PC-3 (cell line): Measurements from ENCODE around the gene RBM10. TPM values are rescaled to one million over a fixed set of nuclear protein-coding genes. Genes with fewer than 3 reads are reported as not detected.

Experiments used
- ATAC-seq: fragments of 200-7000 bp; cut with Tn5 transposase; 2 replicates; pipeline ENCODE4 v1.9.1; 2020; ENCODE audit warnings: mild to moderate bottlenecking, moderate library complexity
- Bru-seq: library from RNA; stranded (reverse); fragments of 400-500 nt; gene quantifications from one replicate; lab custom pipeline; 2021; lab: Mats Ljungman, UMichigan
- BruChase-seq, 2 experiments: library from RNA; stranded (reverse); fragments of 400-500 nt; gene quantifications; one replicate each; lab custom pipeline; 2021; lab: Mats Ljungman, UMichigan
- BruUV-seq: library from RNA; stranded (reverse); fragments of 400-500 nt; replicated peaks from 2 replicates; lab custom pipeline; 2021; lab: Mats Ljungman, UMichigan
- CTCF ChIA-PET: fragments of 300-600 bp; sonication (Branson Sonifier 250); formaldehyde crosslinking; loops from one replicate; lab custom pipeline; 2022; ENCODE audit warnings: antibody characterized with exemption; lab: Charles Lee
- POLR2A ChIA-PET: fragments of 300-600 bp; sonication (Branson Sonifier 250); formaldehyde crosslinking; loops from one replicate; lab custom pipeline; 2022; ENCODE audit warnings: antibody characterized with exemption; ENCODE audit not compliant: unreplicated experiment; lab: Charles Lee
- DNase-seq: peaks from one replicate; pipeline ENCODE4 v3.0.0-alpha.2; 2015
- H2AFZ ChIP-seq: fragments of 300-600 bp; sonication (generic); 2 replicates; pipeline ENCODE4 v1.6.0; 2016; ENCODE audit warnings: antibody characterized with exemption, low read length
- H3F3A ChIP-seq: fragments of 300-600 bp; sonication (generic); one replicate; pipeline ENCODE4 v1.6.0; 2017; ENCODE audit warnings: antibody characterized with exemption, low read length, control low read depth, mild to moderate bottlenecking; ENCODE audit not compliant: unreplicated experiment
- H3K27ac ChIP-seq: fragments of 300-600 bp; sonication (generic); 2 replicates; pipeline ENCODE4 v1.5.1; 2016; ENCODE audit warnings: mild to moderate bottlenecking, low read length
- H3K27me3 ChIP-seq: fragments of 300-600 bp; sonication (generic); 2 replicates; pipeline ENCODE4 v1.6.1; 2016; ENCODE audit warnings: low read length, mixed read lengths
- H3K36me3 ChIP-seq: fragments of 300-600 bp; sonication (generic); 2 replicates; pipeline ENCODE4 v1.6.1; 2016; ENCODE audit warnings: low read depth, mixed run types, low read length, mixed read lengths
- H3K4me1 ChIP-seq: fragments of 300-600 bp; sonication (generic); 2 replicates; pipeline ENCODE4 v1.5.1; 2016; ENCODE audit warnings: low read length; ENCODE audit not compliant: insufficient read depth
- H3K4me2 ChIP-seq: fragments of 300-600 bp; sonication (generic); 2 replicates; pipeline ENCODE4 v1.6.0; 2016; ENCODE audit warnings: low read length
- H3K4me3 ChIP-seq: fragments of 300-600 bp; sonication (generic); 2 replicates; pipeline ENCODE4 v1.5.1; 2016; ENCODE audit warnings: mild to moderate bottlenecking, low read length, mixed read lengths
- H3K79me2 ChIP-seq: fragments of 300-600 bp; sonication (generic); 2 replicates; pipeline ENCODE4 v1.6.1; 2017; ENCODE audit warnings: low read length, mixed read lengths
- H3K9ac ChIP-seq: fragments of 300-600 bp; sonication (generic); 2 replicates; pipeline ENCODE4 v1.6.0; 2016; ENCODE audit warnings: mild to moderate bottlenecking, low read length
- H3K9me2 ChIP-seq: fragments of 300-600 bp; sonication (generic); replicated peaks from 2 replicates; pipeline ENCODE4 v1.6.1; 2016; ENCODE audit warnings: mixed run types, low read length, mixed read lengths
- H3K9me3 ChIP-seq: fragments of 300-600 bp; sonication (generic); 2 replicates; pipeline ENCODE4 v1.6.1; 2016; ENCODE audit warnings: low read length, mixed read lengths
- H4K20me1 ChIP-seq: fragments of 300-600 bp; sonication (generic); 2 replicates; pipeline ENCODE4 v1.6.1; 2016; ENCODE audit warnings: low read length, mixed read lengths
- EZH2 ChIP-seq: fragments of 300-600 bp; sonication (generic); IDR thresholded peaks from one replicate; pipeline ENCODE4 v1.6.1; 2017; ENCODE audit warnings: antibody characterized with exemption, mild to moderate bottlenecking, low read length; ENCODE audit not compliant: unreplicated experiment
- EZH2phosphoT487 ChIP-seq: fragments of 300-600 bp; sonication (generic); IDR thresholded peaks from 2 replicates; pipeline ENCODE4 v1.6.1; 2018; ENCODE audit warnings: mild to moderate bottlenecking, antibody characterized with exemption, low read length, borderline replicate concordance
- intact Hi-C: fragments of 100-400 bp; cut with micrococcal nuclease; formaldehyde crosslinking; loops from 2 replicates; pipeline ENCODE4 v1.9.0; 2023
- long read RNA-seq: library from polyadenylated mRNA; unstranded; transcript quantifications from one replicate; pipeline ENCODE4 v2.0.0, GENCODE V29; 2021; ENCODE audit not compliant: unreplicated experiment
- total RNA-seq: library from RNA; depleted of rRNA; stranded (reverse); fragments of >200 nt; gene quantifications from 2 replicates; pipeline ENCODE4 v1.2.3, GENCODE V29; 2014; rRNA removed
- TF ChIP-seq, protein P1 (sequence below): fragments of 300-600 bp; sonication (generic); conservative IDR thresholded peaks from 2 replicates; pipeline ENCODE4 v1.5.1; 2017; ENCODE audit warnings: antibody characterized with exemption, low read depth, mild to moderate bottlenecking, low read length

The RBM10 gene
- 71.5 and 87.0 TPM in 2 replicates for total RNA-seq
- Bru-seq, nascent RNA, result percentile 72 among the genes with signal in this experiment
- percentile 83 among the genes with signal in this experiment for BruChase-seq, experiment 1, labeled RNA remaining after a 6-hour chase
- percentile 78 among the genes with signal in this experiment for BruChase-seq, experiment 2, labeled RNA remaining after a 2-hour chase
- long read RNA-seq, partial matches to known transcripts, result 28 of 62 reads
- long read RNA-seq, other reads (novel, unspliced or antisense), result 26 of 62 reads

- ChIA-PET POLR2A (interaction anchor here (0.5 to 1.2 kb wide), 10 partner anchors 9 to 751 kb away, joined by 3 to 9 read pairs (median 3); no protein-coding TSS in a partner anchor), CTCF (interaction anchor here (0.6 to 1.1 kb wide), 6 partner anchors 31 to 76 kb away, joined by 3 to 5 read pairs (median 3); no protein-coding TSS in a partner anchor)
- intact Hi-C loops, result no loop called here
- Histone ChIP-seq H3K4me1 (peaks cover 25% of the 10 kb centered on the region), H3K27me3 (no peaks in the 10 kb centered on the region), H3F3A (no peaks in the 10 kb centered on the region), H3K4me3 (peak within 1 kb of the TSS; percentile 98), H3K27ac (peak within 1 kb of the TSS; percentile 86), H3K4me2 (peak within 1 kb of the TSS; percentile 94), H3K79me2 (peaks cover 72% of the 10 kb centered on the region), H4K20me1 (peaks cover 32% of the 10 kb centered on the region), H3K9me2 (no peaks in the 10 kb centered on the region), H3K9ac (peak within 1 kb of the TSS; percentile 97), H3K9me3 (no peaks in the 10 kb centered on the region), H3K36me3 (peaks cover 9% of the 10 kb centered on the region; the same call in 1 of the 2 replicates), H2AFZ (peak within 1 kb of the TSS; percentile 76)
- no peak for TF ChIP-seq EZH2
- TF ChIP-seq, protein P1, sequence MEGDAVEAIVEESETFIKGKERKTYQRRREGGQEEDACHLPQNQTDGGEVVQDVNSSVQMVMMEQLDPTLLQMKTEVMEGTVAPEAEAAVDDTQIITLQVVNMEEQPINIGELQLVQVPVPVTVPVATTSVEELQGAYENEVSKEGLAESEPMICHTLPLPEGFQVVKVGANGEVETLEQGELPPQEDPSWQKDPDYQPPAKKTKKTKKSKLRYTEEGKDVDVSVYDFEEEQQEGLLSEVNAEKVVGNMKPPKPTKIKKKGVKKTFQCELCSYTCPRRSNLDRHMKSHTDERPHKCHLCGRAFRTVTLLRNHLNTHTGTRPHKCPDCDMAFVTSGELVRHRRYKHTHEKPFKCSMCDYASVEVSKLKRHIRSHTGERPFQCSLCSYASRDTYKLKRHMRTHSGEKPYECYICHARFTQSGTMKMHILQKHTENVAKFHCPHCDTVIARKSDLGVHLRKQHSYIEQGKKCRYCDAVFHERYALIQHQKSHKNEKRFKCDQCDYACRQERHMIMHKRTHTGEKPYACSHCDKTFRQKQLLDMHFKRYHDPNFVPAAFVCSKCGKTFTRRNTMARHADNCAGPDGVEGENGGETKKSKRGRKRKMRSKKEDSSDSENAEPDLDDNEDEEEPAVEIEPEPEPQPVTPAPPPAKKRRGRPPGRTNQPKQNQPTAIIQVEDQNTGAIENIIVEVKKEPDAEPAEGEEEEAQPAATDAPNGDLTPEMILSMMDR, result peak; percentile 62
- DNase-seq, result peak; percentile 93
- peak; percentile 94 for ATAC-seq
- no TSS peak for BruUV-seq
Measured at GRCh38 chrX:47144626-47145394, at the start of gene RBM10, which contains the start of gene NDUFB11. TSS of gene RBM10 (plus strand) at chrX:47145221. CDS start at chrX:47147482, 2,261 bp downstream. TSS of gene NDUFB11 (minus strand) at chrX:47144702. CDS start at chrX:47144679, 23 bp downstream.

DNA sequence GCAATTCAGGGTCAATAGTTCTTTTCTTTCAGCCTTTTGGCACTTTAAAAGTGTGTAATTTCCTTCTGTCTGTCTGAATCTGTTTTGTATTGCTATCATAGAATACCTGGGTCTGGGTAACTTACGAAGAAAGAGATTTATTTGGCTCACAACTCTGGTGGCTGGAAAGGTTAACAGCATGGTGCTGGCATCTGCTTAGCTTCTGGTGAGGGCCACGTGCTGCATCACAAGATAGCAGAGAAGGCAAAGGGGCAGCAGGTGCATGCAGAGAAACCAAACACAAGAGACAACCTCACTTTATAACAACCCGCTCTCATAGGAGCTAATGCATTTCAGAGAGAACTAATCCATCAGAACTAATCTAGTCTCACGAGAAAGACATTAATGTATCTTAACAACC, 48.0 kb upstream of the RBM10 start:
- Histone ChIP-seq H4K20me1 (no peaks in the 10 kb centered on the region), H3K4me2 (no peak overlapping the region), H3K36me3 (no peaks in the 10 kb centered on the region), H3K9me2 (no peaks in the 10 kb centered on the region), H3K79me2 (no peaks in the 10 kb centered on the region), H3F3A (no peaks in the 10 kb centered on the region), H3K9ac (no peak overlapping the region), H3K4me3 (no peak overlapping the region), H3K27ac (no peak overlapping the region), H3K27me3 (no peaks in the 10 kb centered on the region), H3K9me3 (no peaks in the 10 kb centered on the region), H2AFZ (no peak overlapping the region), H3K4me1 (no peaks in the 10 kb centered on the region)
- no peak for ATAC-seq
- intact Hi-C loops, result no loop called here
- TF ChIP-seq, protein P1, result no peak
- TF ChIP-seq EZH2phosphoT487, result no peak
- no peak for TF ChIP-seq EZH2
- ChIA-PET POLR2A (no interaction called here), CTCF (no interaction called here)
- BruUV-seq, result no TSS peak
- no peak for DNase-seq
